GM18526 (cell line): ENCODE measurements around the gene IKZF1.

ENCODE experiments used
- POLR2A ChIP-seq: IDR thresholded peaks from 3 replicates; pipeline ENCODE4 v1.6.1; 2011; ENCODE audit not compliant: insufficient read length; ENCODE audit errors: extremely low read depth

Gene IKZF1

DNA sequence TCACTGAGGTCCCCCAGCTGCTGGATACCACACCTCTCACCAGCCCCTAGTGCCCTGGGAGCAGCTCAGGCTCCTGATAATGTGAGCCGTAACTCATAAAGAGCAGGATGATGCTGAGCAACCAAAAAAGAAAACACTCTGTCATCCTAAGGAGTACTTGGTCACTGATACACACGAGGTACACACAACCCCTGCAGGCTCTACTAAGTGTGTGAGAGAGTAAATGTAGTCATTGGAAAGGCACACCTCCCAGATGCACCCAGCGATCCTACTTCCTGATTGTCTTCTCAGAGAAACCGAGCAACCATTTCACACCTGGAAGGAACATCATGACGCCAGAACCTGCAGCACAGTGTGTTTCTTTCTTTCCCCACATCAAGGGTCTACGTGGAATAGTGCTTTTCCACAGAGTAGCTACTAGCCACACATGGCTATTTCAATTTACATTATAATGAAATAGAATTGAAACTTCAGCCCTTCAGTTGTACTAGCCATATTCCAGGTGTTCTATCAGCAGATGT, 111.4 kb downstream of the IKZF1 start:
- no peak for TF ChIP-seq POLR2A

DNA sequence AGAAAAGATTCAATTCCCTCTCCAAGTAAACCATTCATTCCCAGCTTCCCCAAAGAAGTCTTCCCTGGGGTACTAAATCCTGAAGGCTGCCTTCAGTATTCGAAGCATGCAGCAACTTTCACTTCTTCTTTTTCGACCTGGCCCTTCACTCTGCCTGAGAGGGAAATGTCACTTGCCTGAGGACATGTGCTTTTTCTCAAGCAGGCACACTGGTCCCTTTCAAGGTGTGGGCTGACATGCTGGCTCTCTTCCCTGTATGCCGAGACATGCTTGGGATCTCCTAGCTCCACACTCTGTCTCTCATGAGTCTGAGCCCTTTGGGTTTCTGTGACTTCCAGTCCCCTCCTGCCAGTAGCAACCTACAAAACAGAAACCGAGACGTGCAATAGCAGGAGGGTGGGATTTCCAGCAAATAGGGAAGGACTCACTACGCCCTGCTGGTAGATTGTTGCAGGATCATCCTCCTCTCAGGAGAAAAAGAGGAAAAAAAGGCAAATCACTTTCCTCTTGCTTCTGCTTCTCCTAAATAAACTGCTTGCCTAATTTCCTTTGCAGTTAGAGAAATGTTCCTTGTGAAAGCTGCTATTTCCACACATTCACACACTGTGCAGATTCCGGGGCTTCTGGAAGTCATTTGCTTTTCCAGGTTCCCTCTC, 112.1 kb downstream of the IKZF1 start:
- TF ChIP-seq POLR2A, result no peak

DNA sequence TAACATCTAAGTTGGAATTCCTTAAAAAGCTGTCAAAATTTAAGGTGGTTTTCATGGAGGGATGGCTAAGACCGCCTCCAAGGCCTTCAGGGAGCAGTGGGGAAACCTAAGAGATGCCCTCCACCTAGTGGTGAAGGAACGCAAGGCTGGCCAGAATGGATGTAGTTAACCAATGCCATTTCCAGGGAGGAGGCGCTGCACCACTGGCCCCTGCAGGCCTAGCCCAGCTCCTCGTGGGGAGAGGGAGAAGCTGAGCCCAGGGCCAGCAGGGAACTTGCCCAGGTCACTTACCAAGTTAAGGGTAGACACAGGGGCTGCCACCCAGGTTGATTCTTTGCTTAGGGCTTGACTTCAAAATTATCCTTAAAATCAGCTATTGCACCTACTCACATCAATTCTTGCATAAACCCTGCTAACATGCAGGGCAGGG, 113.6 kb downstream of the IKZF1 start:
- no peak for TF ChIP-seq POLR2A

DNA sequence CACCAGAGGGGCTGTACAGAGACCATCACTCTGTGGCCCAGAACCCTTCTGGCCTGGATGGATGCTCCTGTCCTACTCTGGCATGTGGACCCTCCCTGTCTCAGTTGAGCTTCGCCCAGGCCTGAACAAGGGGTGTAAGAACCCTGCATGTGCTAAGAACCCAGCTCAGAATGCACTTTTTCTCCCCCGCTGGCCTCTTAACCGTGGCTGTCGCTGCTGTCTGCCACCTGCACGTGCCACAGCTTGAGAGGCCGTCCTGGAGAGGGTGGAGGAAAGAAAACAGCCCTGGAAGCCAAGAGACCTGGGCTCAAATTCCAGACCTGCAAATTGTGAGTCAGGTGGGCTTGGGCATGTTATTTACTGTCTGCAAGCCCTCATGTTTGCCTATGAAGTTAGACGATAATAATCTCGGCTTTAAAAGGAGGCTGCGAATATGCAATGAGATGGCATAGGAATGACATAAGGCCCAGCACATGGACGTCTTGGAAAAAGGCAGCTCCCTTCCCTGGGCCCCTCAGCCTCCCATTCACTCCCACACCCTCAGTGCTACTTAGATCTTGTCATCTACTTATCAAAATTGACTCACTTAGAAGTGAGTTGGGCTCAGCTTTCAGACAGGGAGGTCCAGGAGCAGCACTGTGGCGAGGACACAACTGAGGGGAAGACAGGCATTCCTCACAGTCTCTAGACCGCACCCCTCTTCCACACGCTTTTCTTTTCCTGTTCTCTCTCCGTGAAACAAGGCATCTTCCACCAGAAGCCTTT, 114.2 kb downstream of the IKZF1 start:
- TF ChIP-seq POLR2A, result no peak

DNA sequence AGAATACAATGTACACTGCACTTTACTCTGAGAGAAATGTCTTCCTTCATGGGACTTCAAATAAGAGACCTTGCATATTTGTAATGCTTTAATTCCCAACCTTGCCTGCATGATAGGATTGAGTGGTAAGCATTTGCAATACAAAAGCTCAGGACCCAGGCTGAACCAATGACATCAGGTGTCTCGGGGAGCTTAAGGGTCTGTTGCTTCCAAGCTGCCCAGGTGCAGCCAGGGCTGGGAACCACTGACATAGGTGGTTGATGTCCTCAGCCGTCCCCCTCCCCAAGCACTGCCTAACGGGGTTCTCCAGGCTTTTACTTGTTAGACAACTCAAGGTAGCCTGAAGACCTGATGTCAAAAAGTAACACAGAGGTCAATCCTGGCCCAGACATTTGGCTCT, 116.5 kb downstream of the IKZF1 start:
- TF ChIP-seq POLR2A, result no peak

DNA sequence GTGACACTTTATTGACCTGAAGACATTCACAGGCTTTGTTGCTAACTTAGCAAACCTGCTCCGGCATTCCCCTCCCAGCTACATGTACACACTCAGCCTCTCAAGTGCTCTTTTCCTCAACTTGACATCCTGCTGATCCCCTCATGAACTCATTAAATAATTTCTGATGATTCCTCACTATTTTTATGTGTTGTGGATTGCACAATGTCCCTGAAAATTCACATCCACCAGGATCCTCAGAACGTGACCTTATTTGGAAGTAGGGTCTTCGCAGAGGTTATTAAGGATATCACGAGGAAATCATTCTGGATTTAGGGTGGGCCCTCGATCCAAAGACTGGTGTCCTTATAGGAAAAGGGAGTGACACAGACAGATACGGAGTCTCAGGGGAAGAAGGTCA, 118.3 kb downstream of the IKZF1 start:
- TF ChIP-seq POLR2A, result no peak

DNA sequence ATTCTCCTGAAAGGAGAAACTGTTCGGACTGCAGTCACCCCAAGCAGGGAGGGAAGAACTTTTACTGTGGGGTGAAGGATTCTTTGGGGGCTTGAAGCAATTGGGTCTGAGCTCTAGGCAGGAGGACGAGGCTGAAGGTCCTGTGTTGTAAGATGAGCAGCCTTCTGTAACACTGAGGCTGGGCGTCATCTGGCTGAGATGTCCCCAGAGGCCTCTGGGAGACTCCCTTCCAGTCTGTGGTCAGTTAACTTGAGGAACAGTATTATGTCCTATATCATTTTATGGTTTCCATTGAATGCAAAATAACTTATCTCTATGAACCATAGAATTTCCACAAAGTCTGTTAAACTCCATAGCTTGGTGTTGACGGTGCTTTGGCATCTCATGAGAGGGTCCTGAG, 119.3 kb downstream of the IKZF1 start:
- TF ChIP-seq POLR2A, result no peak

DNA sequence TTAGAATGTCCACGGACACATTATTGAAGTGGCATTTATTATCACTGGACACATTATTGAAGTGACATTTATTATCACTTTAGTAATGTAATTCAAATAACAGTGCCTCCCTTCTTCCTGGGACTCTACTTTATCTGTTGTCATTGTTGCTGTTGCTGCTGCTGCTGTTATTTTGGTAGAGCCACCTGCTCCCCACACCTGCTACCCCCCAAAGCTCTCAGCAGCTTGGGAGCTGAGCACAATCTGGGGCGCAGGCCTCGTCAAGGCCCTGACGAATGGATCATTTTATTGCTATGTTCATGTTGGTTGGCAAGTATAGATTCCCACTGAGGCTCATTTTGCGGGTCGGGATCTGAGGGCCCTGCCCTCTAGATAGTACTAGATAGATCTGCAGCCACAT, 120.8 kb downstream of the IKZF1 start:
- TF ChIP-seq POLR2A, result no peak

DNA sequence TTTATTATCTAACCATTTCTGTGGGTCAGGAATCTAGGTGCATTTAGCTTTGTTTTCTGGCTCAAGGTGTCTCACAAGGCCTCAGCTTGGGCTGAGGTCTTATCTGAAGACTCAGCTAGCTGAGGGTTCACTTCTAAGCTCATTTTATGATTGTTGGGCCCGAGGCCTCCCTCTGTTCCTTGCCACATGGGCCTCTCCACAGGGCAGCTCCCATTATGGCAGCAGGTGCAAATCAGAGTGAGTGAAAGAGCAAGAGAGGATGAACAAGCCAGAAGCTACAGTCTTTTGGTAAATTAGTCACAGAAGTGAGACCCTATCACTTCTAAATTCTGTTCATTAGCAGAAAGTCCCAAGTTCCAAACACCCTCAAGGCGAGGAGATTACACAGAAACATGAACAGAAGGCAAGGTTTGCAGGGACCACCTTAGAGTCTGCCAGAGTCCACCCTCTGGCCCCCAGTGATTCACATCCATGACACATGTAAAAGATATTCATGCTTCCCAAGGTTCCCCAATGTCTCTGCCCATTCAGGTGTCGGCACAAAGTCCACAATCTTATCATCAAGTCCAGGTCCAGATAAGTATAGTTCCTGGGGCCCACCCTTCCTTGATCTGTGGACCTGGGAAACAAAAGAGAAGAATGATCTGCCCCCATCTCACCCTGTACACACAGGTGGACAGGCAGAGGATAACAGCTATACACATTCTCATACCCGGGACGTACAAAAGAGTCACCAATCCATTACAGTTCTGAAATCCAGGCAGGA, 121.9 kb downstream of the IKZF1 start:
- TF ChIP-seq POLR2A, result no peak

DNA sequence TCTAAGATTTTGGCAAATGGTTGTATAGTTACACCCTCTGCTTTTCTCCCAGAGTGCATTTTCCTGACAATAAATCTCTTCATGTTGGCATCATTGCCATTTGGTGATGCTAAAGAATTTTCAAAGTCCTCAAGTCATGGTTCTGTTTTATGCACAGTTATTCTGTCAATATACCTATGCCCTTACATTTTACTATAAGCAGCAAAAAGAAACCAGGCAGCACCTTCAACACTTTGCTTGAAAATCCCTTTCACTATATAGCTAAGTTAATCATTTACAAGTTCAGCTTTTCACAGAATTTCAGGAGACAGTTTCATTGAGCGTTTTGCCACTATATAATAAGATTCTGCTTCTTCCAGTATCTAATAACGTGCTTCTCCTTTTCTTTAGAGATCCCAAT, 123.0 kb downstream of the IKZF1 start:
- TF ChIP-seq POLR2A, result no peak

DNA sequence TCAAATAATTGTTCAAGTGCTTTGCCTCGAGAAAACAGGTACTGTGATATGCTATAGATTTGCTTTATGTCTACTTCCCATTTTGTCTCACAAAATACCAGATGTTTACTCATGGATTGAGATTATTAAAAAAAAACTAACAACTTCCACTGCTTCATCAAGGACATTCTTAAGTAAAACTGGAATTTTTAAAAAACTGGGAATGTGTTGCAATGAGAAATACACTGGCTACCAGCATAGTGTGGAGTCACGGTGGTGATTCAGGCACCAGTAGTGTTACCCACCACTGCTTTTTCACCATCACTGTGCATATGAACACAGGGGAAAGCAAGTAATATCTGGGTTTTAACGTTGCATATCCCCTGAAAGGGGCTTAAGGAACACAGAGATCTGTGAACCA, 124.4 kb downstream of the IKZF1 start:
- TF ChIP-seq POLR2A, result no peak

DNA sequence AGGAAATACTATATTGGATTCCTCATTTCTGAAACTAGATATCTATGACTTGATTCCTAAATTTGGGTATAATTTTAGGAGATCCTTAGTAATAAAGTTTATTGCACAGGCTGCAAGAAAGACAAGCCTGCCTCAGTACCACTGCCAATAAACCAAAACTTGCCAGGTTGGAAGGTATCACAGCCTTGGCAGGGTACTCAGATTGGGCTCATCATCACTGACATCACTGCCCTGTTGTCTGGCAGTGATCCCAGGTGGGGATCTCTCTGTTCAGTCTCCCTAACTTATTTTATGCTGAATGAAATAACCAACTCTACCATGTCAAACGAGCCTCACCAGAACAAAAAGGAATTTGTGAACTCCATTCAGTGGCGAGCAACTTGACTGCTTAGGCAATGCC, 126.8 kb downstream of the IKZF1 start:
- TF ChIP-seq POLR2A, result no peak

DNA sequence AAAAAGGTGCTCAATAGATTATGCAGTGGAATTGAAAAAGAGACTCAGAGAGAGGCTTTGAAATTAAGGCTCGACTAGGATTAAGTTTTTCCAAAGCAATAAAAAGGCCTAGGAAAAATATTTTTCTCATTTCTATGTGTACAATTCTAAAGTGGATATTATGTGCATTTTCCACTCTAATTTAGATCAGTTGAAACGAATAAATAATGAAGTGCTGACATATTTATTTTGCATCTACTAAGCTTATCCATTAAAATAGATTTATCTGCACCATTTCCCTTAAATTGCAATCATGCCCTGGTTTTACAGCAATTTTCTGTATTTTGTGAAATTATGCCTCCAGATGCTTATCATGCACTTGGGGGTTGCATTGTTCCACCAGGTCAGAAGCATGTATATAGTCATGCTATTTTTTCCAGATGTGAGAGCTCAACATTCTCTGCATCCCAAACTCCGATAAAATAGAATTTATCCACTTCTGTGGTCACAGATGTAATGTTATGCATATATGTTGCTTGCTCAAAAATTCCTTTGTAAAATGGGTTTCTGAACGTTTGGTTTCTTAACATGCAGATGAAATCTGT, 127.3 kb downstream of the IKZF1 start:
- TF ChIP-seq POLR2A, result no peak

DNA sequence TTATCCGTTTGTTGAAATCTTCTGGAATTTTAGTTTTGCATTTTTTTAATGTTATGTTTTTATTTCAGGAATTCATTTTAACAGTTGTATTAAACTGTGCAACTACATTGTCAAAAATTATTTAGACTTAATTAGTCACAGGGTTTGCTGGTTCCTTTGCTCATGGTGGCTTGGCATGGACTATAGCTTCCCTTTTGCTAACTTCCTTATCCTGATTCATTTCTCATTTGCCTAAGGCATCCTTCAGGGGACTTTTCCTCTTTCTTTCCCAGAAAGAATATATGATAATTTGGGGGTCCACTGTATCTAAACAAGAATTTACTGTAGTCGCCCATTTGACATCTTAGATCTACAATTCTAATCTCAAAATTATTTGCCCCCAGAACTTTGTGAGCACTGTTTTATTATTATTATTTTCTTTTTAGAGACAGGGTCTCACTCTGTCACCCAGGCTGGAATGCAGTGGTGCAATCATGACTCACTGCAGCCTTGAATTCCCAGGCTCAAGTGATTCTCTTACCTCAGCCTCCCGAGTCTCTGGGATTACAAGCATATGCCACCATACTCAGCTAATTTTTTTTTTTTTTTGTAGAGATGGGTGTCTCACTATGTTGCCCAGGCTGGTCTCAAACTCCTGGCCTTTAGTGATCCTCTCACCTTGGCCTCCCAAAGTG, 131.8 kb downstream of the IKZF1 start:
- TF ChIP-seq POLR2A, result no peak

DNA sequence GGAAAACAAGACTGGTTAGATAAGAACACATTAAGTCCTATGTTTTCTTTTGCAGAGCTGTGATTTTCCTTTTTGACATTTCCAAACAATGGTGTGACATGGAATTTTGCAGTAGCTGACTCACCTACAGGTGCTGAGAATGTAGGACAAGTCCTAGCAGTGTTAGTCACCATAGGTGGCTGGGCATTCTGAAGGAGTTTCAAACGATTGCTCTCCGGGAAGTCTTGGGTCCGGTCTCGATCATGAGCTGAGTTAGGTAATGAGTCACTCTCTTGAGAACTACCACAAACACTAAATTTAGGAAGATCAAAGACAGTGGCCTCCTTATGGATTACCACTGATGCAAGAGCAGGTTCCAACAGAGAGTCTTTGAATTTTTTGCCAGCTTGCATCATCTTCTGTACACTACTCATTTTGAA, 142.0 kb downstream of the IKZF1 start:
- TF ChIP-seq POLR2A, result no peak

DNA sequence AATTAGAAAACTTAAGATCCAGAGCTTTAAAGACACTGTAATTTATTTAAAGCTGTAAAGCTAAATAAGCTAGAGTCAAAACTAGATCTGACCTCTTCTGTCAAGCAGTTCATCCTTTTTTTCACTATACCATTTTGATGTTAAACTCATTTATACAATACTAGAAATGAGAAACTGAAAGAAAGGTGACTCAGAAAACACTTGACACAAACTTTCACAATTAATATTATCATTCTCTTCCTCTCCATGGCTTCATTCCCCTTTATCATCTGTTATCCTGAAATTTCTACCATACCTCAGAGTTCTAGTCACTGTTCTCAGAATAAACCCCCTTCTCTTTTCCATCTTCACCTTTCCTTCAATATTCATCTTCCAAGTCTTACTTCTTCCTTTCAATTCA, 144.3 kb downstream of the IKZF1 start:
- no peak for TF ChIP-seq POLR2A

DNA sequence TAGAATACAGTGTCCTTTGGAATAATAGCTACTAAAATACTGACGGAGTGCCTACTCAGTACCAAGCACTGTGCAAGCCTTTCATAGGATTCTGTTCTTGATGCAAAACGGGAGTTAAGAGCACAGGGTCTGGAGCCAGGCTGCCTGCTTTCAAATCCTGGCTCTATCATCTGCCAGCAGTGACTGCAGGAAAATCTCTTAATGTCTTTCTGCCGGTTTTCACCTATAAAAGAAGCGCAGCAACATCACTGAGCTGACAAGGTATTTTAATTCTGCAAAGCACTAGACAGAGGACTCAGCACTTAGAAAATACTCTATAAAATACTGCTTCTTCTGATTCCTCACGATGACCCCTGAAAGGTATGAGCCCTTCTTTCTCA, 145.0 kb downstream of the IKZF1 start:
- TF ChIP-seq POLR2A, result no peak
